HEK293 (cell line): ENCODE results near the gene TTC4.

Source experiments
- CTCF ChIA-PET: fragments of 350-600 bp; formaldehyde crosslinking; extraction: SDS; loops from one replicate; lab custom pipeline; 2021; ENCODE audit warnings: antibody characterized with exemption; lab: Yijun Ruan, JAX
- POLR2A ChIA-PET: fragments of 300-600 bp; formaldehyde crosslinking; extraction: SDS; loops from one replicate; lab custom pipeline; 2020; ENCODE audit warnings: antibody characterized with exemption, inconsistent platforms; lab: Yijun Ruan, JAX
- H3K27ac ChIP-seq: fragments of 200-500 bp; sonication (Bioruptor generic); 2 replicates; pipeline ENCODE4 v1.5.1; 2014; ENCODE audit warnings: low read depth, low read length, control low read depth, inconsistent platforms; ENCODE audit errors: extremely low read depth
- H3K36me3 ChIP-seq, 2 experiments: fragments of 200-500 bp in 1 of 2; sonication (Bioruptor generic) in 1 of 2; 1 replicate in 1 of 2; 2 replicates in 1 of 2; pipeline ENCODE4 v1.5.1; 2014 to 2017; ENCODE audit warnings: inconsistent platforms in 2 of 2, low read length in 2 of 2; ENCODE audit not compliant: control insufficient read depth in 2 of 2, insufficient read depth in 1 of 2
- H3K4me1 ChIP-seq: fragments of 200-500 bp; sonication (Bioruptor generic); 2 replicates; pipeline ENCODE4 v1.5.1; 2014; ENCODE audit warnings: mild to moderate bottlenecking, low read length, inconsistent platforms; ENCODE audit not compliant: control insufficient read depth, insufficient read depth
- H3K4me3 ChIP-seq: 2 replicates; pipeline ENCODE4 v1.5.1; 2011; ENCODE audit warnings: low read depth, mild to moderate bottlenecking, control low read depth, low read length, moderate library complexity
- H3K9me3 ChIP-seq: fragments of 200-500 bp; sonication (Bioruptor generic); 2 replicates; pipeline ENCODE4 v1.5.1; 2014; ENCODE audit warnings: low read depth, low read length, inconsistent platforms; ENCODE audit not compliant: control insufficient read depth, insufficient read depth
- ATF2 ChIP-seq: fragments of 450-650 bp; formaldehyde crosslinking; IDR thresholded peaks from 2 replicates; pipeline ENCODE4 v1.5.1; 2016; ENCODE audit warnings: missing biosample characterization, missing genetic modification characterization, low read depth
- FEZF1 ChIP-seq: fragments of 450-650 bp; formaldehyde crosslinking; IDR thresholded peaks from 2 replicates; pipeline ENCODE4 v1.5.1; 2016; ENCODE audit warnings: missing biosample characterization, missing genetic modification characterization
- MZF1 ChIP-seq: fragments of 450-650 bp; formaldehyde crosslinking; IDR thresholded peaks from 2 replicates; pipeline ENCODE4 v1.5.1; 2017; ENCODE audit warnings: missing biosample characterization, missing genetic modification characterization, borderline replicate concordance
- SALL2 ChIP-seq: fragments of 450-650 bp; formaldehyde crosslinking; IDR thresholded peaks from 2 replicates; pipeline ENCODE4 v1.5.0; 2017; ENCODE audit warnings: missing biosample characterization, mild to moderate bottlenecking, missing genetic modification characterization, borderline replicate concordance
- SCRT2 ChIP-seq: fragments of 450-650 bp; formaldehyde crosslinking; IDR thresholded peaks from 2 replicates; pipeline ENCODE4 v1.5.1; 2016; ENCODE audit warnings: missing biosample characterization, missing genetic modification characterization
- SP2 ChIP-seq: fragments of 450-650 bp; formaldehyde crosslinking; IDR thresholded peaks from 2 replicates; pipeline ENCODE4 v1.5.1; 2016; ENCODE audit warnings: missing biosample characterization, missing genetic modification characterization
- TRIM28 ChIP-seq: IDR thresholded peaks from 2 replicates; pipeline ENCODE4 v1.6.1; 2011; ENCODE audit warnings: low read length, control low read depth, borderline replicate concordance
- YY1 ChIP-seq: fragments of 450-650 bp; formaldehyde crosslinking; IDR thresholded peaks from 2 replicates; pipeline ENCODE4 v1.5.1; 2018; ENCODE audit warnings: missing biosample characterization, missing genetic modification characterization
- ZBTB17 ChIP-seq: fragments of 450-650 bp; formaldehyde crosslinking; IDR thresholded peaks from 2 replicates; pipeline ENCODE4 v1.5.1; 2016; ENCODE audit warnings: missing biosample characterization, missing genetic modification characterization
- ZFHX2 ChIP-seq: fragments of 450-650 bp; formaldehyde crosslinking; conservative IDR thresholded peaks from 2 replicates; pipeline ENCODE4 v1.5.1; 2016; ENCODE audit warnings: missing biosample characterization, missing genetic modification characterization
- ZIC2 ChIP-seq: fragments of 450-650 bp; formaldehyde crosslinking; IDR thresholded peaks from 2 replicates; pipeline ENCODE4 v1.5.1; 2016; ENCODE audit warnings: missing biosample characterization, missing genetic modification characterization
- ZNF10 ChIP-seq: fragments of 450-650 bp; formaldehyde crosslinking; IDR thresholded peaks from 2 replicates; pipeline ENCODE4 v1.5.1; 2017; ENCODE audit warnings: missing biosample characterization, missing genetic modification characterization
- ZNF114 ChIP-seq: fragments of 450-650 bp; formaldehyde crosslinking; IDR thresholded peaks from 2 replicates; pipeline ENCODE4 v1.5.0; 2017; ENCODE audit warnings: missing biosample characterization, missing genetic modification characterization
- ZNF214 ChIP-seq: fragments of 450-650 bp; formaldehyde crosslinking; IDR thresholded peaks from 2 replicates; pipeline ENCODE4 v1.5.1; 2017; ENCODE audit warnings: missing biosample characterization, mild to moderate bottlenecking, missing genetic modification characterization, borderline replicate concordance
- ZNF223 ChIP-seq: fragments of 450-650 bp; formaldehyde crosslinking; IDR thresholded peaks from 2 replicates; pipeline ENCODE4 v1.5.1; 2016; ENCODE audit warnings: missing biosample characterization, missing genetic modification characterization
- ZNF266 ChIP-seq: fragments of 450-650 bp; formaldehyde crosslinking; IDR thresholded peaks from 2 replicates; pipeline ENCODE4 v1.5.1; 2016; ENCODE audit warnings: missing biosample characterization, missing genetic modification characterization, low read depth
- ZNF335 ChIP-seq: fragments of 450-650 bp; formaldehyde crosslinking; conservative IDR thresholded peaks from 2 replicates; pipeline ENCODE4 v1.5.1; 2016; ENCODE audit warnings: missing biosample characterization, missing genetic modification characterization
- ZNF362 ChIP-seq: fragments of 450-650 bp; formaldehyde crosslinking; IDR thresholded peaks from 2 replicates; pipeline ENCODE4 v1.5.1; 2016; ENCODE audit warnings: missing biosample characterization, missing genetic modification characterization
- ZNF366 ChIP-seq: fragments of 450-650 bp; formaldehyde crosslinking; conservative IDR thresholded peaks from 2 replicates; pipeline ENCODE4 v1.5.1; 2016; ENCODE audit warnings: missing biosample characterization, missing genetic modification characterization
- ZNF398 ChIP-seq: fragments of 450-650 bp; formaldehyde crosslinking; IDR thresholded peaks from 2 replicates; pipeline ENCODE4 v1.5.1; 2017; ENCODE audit warnings: missing biosample characterization, missing genetic modification characterization
- ZNF416 ChIP-seq: fragments of 450-650 bp; formaldehyde crosslinking; IDR thresholded peaks from 2 replicates; pipeline ENCODE4 v1.5.1; 2016; ENCODE audit warnings: missing biosample characterization, missing genetic modification characterization
- ZNF521 ChIP-seq: fragments of 450-650 bp; formaldehyde crosslinking; IDR thresholded peaks from 2 replicates; pipeline ENCODE4 v1.5.1; 2017; ENCODE audit warnings: missing biosample characterization, mild to moderate bottlenecking, missing genetic modification characterization
- ZNF529 ChIP-seq: fragments of 450-650 bp; formaldehyde crosslinking; IDR thresholded peaks from 2 replicates; pipeline ENCODE4 v1.5.1; 2017; ENCODE audit warnings: missing genetic modification characterization, missing biosample characterization; ENCODE audit not compliant: insufficient replicate concordance
- ZNF623 ChIP-seq: fragments of 450-650 bp; formaldehyde crosslinking; IDR thresholded peaks from 2 replicates; pipeline ENCODE4 v1.5.1; 2016; ENCODE audit warnings: missing biosample characterization, missing genetic modification characterization
- ZNF658 ChIP-seq: fragments of 450-650 bp; formaldehyde crosslinking; IDR thresholded peaks from 2 replicates; pipeline ENCODE4; 2016; ENCODE audit warnings: missing biosample characterization, missing genetic modification characterization
- ZNF660 ChIP-seq: fragments of 450-650 bp; IDR thresholded peaks from 2 replicates; pipeline ENCODE4 v1.5.1; 2018; ENCODE audit warnings: missing biosample characterization, mild to moderate bottlenecking, missing genetic modification characterization
- ZNF664 ChIP-seq: fragments of 450-650 bp; formaldehyde crosslinking; IDR thresholded peaks from 2 replicates; pipeline ENCODE4 v1.5.1; 2016; ENCODE audit warnings: missing biosample characterization, missing genetic modification characterization
- ZNF777 ChIP-seq: fragments of 450-650 bp; formaldehyde crosslinking; IDR thresholded peaks from 2 replicates; pipeline ENCODE4 v1.5.1; 2017; ENCODE audit warnings: missing biosample characterization, missing genetic modification characterization, borderline replicate concordance
- ZNF792 ChIP-seq: fragments of 450-650 bp; formaldehyde crosslinking; IDR thresholded peaks from 2 replicates; pipeline ENCODE4 v1.5.1; 2016; ENCODE audit warnings: missing biosample characterization, missing genetic modification characterization
- ZNF830 ChIP-seq: fragments of 450-650 bp; IDR thresholded peaks from 2 replicates; pipeline ENCODE4 v1.5.0; 2018; ENCODE audit warnings: missing biosample characterization, missing genetic modification characterization, low read depth, mild to moderate bottlenecking, moderate library complexity
- ZSCAN18 ChIP-seq: fragments of 450-650 bp; formaldehyde crosslinking; IDR thresholded peaks from 2 replicates; pipeline ENCODE4 v1.5.1; 2016; ENCODE audit warnings: missing biosample characterization, missing genetic modification characterization
- TF ChIP-seq, protein P1 (sequence below): fragments of 450-650 bp; IDR thresholded peaks from 2 replicates; pipeline ENCODE4 v1.5.1; 2018; ENCODE audit warnings: missing biosample characterization, mild to moderate bottlenecking, missing genetic modification characterization

TTC4 gene

GRCh38 chr1:54716299-54717047 lies 812 bp downstream of the TTC4 start:
- ChIA-PET POLR2A (interaction anchor here (1.5 kb wide), 1 partner anchor 771 kb away, joined by 5 read pairs; the partner anchor contains the start of gene IFT25), CTCF (interaction anchor here (0.5 kb wide), 1 partner anchor 19 kb away, joined by 3 read pairs; no protein-coding TSS in a partner anchor)
- no peak overlapping the region; the same call in 1 of the 2 replicates for H3K27ac ChIP-seq
- H3K36me3 ChIP-seq, result peaks cover 17 to 42% of the 10 kb centered on the region in 2 experiments
- 0 out of 2 replicates have a peak, but pooled peaks cover 2% of the 10 kb centered on the region for H3K4me1 ChIP-seq
- H3K4me3 ChIP-seq, result peak overlapping the region; percentile 86
- no peaks in the 10 kb centered on the region for H3K9me3 ChIP-seq
- TF ChIP-seq ZBTB17 (tag by site-specific recombination) (0 out of 2 replicates have a peak, but pooled peaks have one; percentile 9), SCRT2 (tag by site-specific recombination) (no peak), ZNF792 (no peak), FEZF1 (tag by site-specific recombination) (no peak), ZNF521 (tag by site-specific recombination) (no peak), ZNF366 (no peak), ATF2 (no peak), ZNF114 (tag by site-specific recombination) (no peak), ZNF223 (no peak), ZNF214 (tag by site-specific recombination) (no peak), ZNF266 (no peak), ZNF416 (tag by site-specific recombination) (no peak), ZNF398 (tag by site-specific recombination) (no peak), TRIM28 (no peak), YY1 (tag by site-specific recombination) (no peak), ZNF10 (tag by site-specific recombination) (no peak), ZFHX2 (tag by site-specific recombination) (no peak), MZF1 (tag by site-specific recombination) (no peak), ZNF777 (tag by site-specific recombination) (no peak), ZNF335 (peak; percentile 21; the same call in 1 of the 2 replicates), ZNF529 (tag by site-specific recombination) (no peak), ZNF830 (tag by site-specific recombination) (no peak), ZSCAN18 (tag by site-specific recombination) (no peak), ZNF623 (tag by site-specific recombination) (no peak), SALL2 (tag by site-specific recombination) (no peak), ZNF660 (tag by site-specific recombination) (0 out of 2 replicates have a peak, but pooled peaks have one; percentile 10), ZNF362 (tag by site-specific recombination) (peak; percentile 17; the same call in 1 of the 2 replicates), ZIC2 (tag by site-specific recombination) (no peak), ZNF658 (no peak), SP2 (tag by site-specific recombination) (no peak), ZNF664 (no peak)
- TF ChIP-seq, protein P1, sequence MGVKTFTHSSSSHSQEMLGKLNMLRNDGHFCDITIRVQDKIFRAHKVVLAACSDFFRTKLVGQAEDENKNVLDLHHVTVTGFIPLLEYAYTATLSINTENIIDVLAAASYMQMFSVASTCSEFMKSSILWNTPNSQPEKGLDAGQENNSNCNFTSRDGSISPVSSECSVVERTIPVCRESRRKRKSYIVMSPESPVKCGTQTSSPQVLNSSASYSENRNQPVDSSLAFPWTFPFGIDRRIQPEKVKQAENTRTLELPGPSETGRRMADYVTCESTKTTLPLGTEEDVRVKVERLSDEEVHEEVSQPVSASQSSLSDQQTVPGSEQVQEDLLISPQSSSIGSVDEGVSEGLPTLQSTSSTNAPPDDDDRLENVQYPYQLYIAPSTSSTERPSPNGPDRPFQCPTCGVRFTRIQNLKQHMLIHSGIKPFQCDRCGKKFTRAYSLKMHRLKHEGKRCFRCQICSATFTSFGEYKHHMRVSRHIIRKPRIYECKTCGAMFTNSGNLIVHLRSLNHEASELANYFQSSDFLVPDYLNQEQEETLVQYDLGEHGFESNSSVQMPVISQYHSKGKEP (tag by site-specific recombination), result no peak
